Transverse colon (tissue), 4 donors: Measurements from ENCODE around the gene GPAT3. TPM values are rescaled to one million over a fixed set of nuclear protein-coding genes. Genes with fewer than 3 reads are reported as not detected.
A peak's percentile ranks its signal among the peaks of the same experiment; 100 is the strongest.

Source experiments
- DNase-seq: peaks from one replicate; pipeline ENCODE4 v3.0.0-alpha.2; 2019
- H3K27ac ChIP-seq, 4 donors: fragments of 200-600 bp; sonication (generic); 2 replicates each; pipeline ENCODE4 v1.5.1; 2016 to 2018; ENCODE audit warnings: inconsistent platforms in 4 of 4
- H3K27me3 ChIP-seq: fragments of 200-600 bp; sonication (generic); 2 replicates; pipeline ENCODE4 v1.5.1; 2017; ENCODE audit warnings: inconsistent platforms
- H3K36me3 ChIP-seq, 4 donors: fragments of 200-600 bp; sonication (generic); 2 replicates each; pipeline ENCODE4 v1.5.1; 2017 to 2019; ENCODE audit warnings: inconsistent platforms in 4 of 4
- H3K4me1 ChIP-seq, 4 donors: fragments of 200-600 bp; sonication (generic); 2 replicates each; pipeline ENCODE4 v1.5.1; 2017 to 2020; ENCODE audit warnings: inconsistent platforms in 4 of 4
- H3K4me3 ChIP-seq, 4 donors: fragments of 200-600 bp; sonication (generic); 1 replicate in 1 of 4; 2 replicates in 3 of 4; pipeline versions ENCODE4 v1.5.1 to v1.6.1; 2017 to 2019; ENCODE audit warnings: inconsistent platforms in 4 of 4
- H3K9me3 ChIP-seq, 2 donors: fragments of 200-600 bp; sonication (generic); 2 replicates each; pipeline ENCODE4 v1.5.1; 2017 to 2019; ENCODE audit warnings: inconsistent platforms in 2 of 2
- CTCF ChIP-seq, 5 experiments: fragments of 200-600 bp in 3 of 5; fragments of 450-650 bp in 2 of 5; sonication (generic) in 3 of 5; IDR thresholded peaks; 1 replicate in 2 of 5; 2 replicates in 3 of 5; pipeline ENCODE4 v1.5.1; 2016 to 2017; ENCODE audit warnings: antibody characterized with exemption in 5 of 5, inconsistent platforms in 3 of 5, mild to moderate bottlenecking in 2 of 5, moderate library complexity in 1 of 5
- EP300 ChIP-seq: sonication (generic); formaldehyde crosslinking; IDR thresholded peaks from one replicate; pipeline ENCODE4 v1.6.1; 2017; ENCODE audit warnings: antibody characterized with exemption, low read depth
- POLR2A ChIP-seq: fragments of 450-650 bp; IDR thresholded peaks from one replicate; pipeline ENCODE4 v1.6.1; 2016; ENCODE audit warnings: antibody characterized with exemption, mild to moderate bottlenecking, moderate library complexity
- POLR2AphosphoS5 ChIP-seq, 3 donors: sonication (generic); formaldehyde crosslinking; IDR thresholded peaks; one replicate each; pipeline ENCODE4 v1.6.1; 2016; ENCODE audit warnings: antibody characterized with exemption in 3 of 3
- WGBS, 2 donors: methylation state at CpG; one replicate each; pipeline ENCODE4 v1.1.5; 2018; ENCODE audit warnings: low coverage in 1 of 2; 5-methylcytosine and 5-hydroxymethylcytosine counted together
- in situ Hi-C, 4 donors: fragments of 200-750 bp; cut with MboI; loops; one replicate each; pipeline versions ENCODE4 v1.15.0 to v1.15.1; 2017; ENCODE audit warnings: low sequenced_read_pairs in 3 of 4, low pct_ligation_motif_present in 1 of 4, low pct_unique_long_range_greater_than_20kb in 1 of 4
- intact Hi-C: fragments of 100-400 bp; cut with DNase I; formaldehyde crosslinking; loops from one replicate; pipeline ENCODE4 v1.15.1; 2023; ENCODE audit warnings: low total_unique reads
- total RNA-seq, 4 donors: library from RNA; depleted of rRNA; stranded (reverse); fragments of >200 nt; gene quantifications; one replicate each; pipeline ENCODE4 v1.1.0, GENCODE V29; 2016

Gene GPAT3
- total RNA-seq, 4 donors from 2014 or later, result 2.8 to 32.4 (median 22.0) TPM

- H3K36me3 ChIP-seq, result no peaks in the 10 kb centered on the region
- TF ChIP-seq POLR2AphosphoS5 (IDR thresholded peaks at IDR 0.05) (peak; percentile 45 to 78 (median 58)), POLR2A (no peak)
- H3K4me1 ChIP-seq, result peaks cover 8 to 47% (median 24%) of the 10 kb centered on the region in 4 donors
- H3K27ac ChIP-seq, result peak overlapping the region; percentile 61 to 81 (median 74)
- H3K27me3 ChIP-seq, result no peaks in the 10 kb centered on the region
- no peak overlapping the region for H3K4me3 ChIP-seq
- intact Hi-C loops (no loop called here), in situ Hi-C loops (loop anchor here (5.0 to 25.0 kb wide), 4 partner anchors 115 to 882 kb away; partner anchors contain the start of gene PLAC8 (in 1 of the 4))
- 14 to 31% methylated on average over 1 to 6 of the region's 6 CpGs for WGBS, 2 donors
- H3K9me3 ChIP-seq, result no peaks in the 10 kb centered on the region
- peak; percentile 83 for DNase-seq
Observed at GRCh38 chr4:83629945-83630721, 94.2 kb downstream of the GPAT3 start.

- Histone ChIP-seq H3K27me3 (no peaks in the 10 kb centered on the region), H3K4me3 (no peak overlapping the region), H3K27ac (peak overlapping the region; percentile 61 to 81 (median 74)), H3K36me3 (no peaks in the 10 kb centered on the region), H3K4me1 (peaks cover 7 to 38% (median 19%) of the 10 kb centered on the region in 4 donors), H3K9me3 (no peaks in the 10 kb centered on the region)
- TF ChIP-seq POLR2AphosphoS5 (IDR thresholded peaks at IDR 0.05), result peak in 2 of 3 donors; percentile 66 to 73
- no peak for TF ChIP-seq POLR2A
- TF ChIP-seq EP300, result no peak
- no peak for DNase-seq
- in situ Hi-C loops (loop anchor here (5.0 to 25.0 kb wide), 4 partner anchors 116 to 881 kb away; partner anchors contain the start of gene PLAC8 (in 1 of the 4)), intact Hi-C loops (no loop called here)
- 62 to 65% methylated on average over 2 of the region's 2 CpGs for WGBS, 2 donors
Observed at GRCh38 chr4:83631066-83631465, 95.2 kb downstream of the GPAT3 start.

GRCh38 chr4:83636930-83637329 is 101.0 kb downstream of the GPAT3 start:
- no peak overlapping the region for H3K27ac ChIP-seq
- intact Hi-C loops (no loop called here), in situ Hi-C loops (loop anchor here in 3 of 4 donors (10.0 to 25.0 kb wide), 3 partner anchors 122 to 875 kb away; partner anchors contain the start of gene PLAC8 (in 1 of the 3))
- no peaks in the 10 kb centered on the region for H3K36me3 ChIP-seq
- no peak for TF ChIP-seq POLR2AphosphoS5 (IDR thresholded peaks at IDR 0.05)
- TF ChIP-seq CTCF (IDR thresholded peaks at IDR 0.05), result no peak
- TF ChIP-seq POLR2A, result no peak
- no peak for TF ChIP-seq EP300
- H3K4me3 ChIP-seq, result no peak overlapping the region
- no peaks in the 10 kb centered on the region for H3K9me3 ChIP-seq
- WGBS, 2 donors, result 80 to 96% methylated on average over 1 to 8 of the region's 8 CpGs
- H3K27me3 ChIP-seq, result peaks cover 11% of the 10 kb centered on the region
- no peak for DNase-seq
- peaks cover 0 to 8% (median 0%) of the 10 kb centered on the region in 4 donors for H3K4me1 ChIP-seq

GRCh38 chr4:83639849-83640493 is 104.1 kb downstream of the GPAT3 start:
- no peak overlapping the region for H3K27ac ChIP-seq
- no peaks in the 10 kb centered on the region for H3K9me3 ChIP-seq
- H3K4me3 ChIP-seq, result no peak overlapping the region
- WGBS, 2 donors, result 7 to 19% methylated on average over 3 to 5 of the region's 5 CpGs
- peaks cover 16% of the 10 kb centered on the region for H3K27me3 ChIP-seq
- H3K36me3 ChIP-seq, result no peaks in the 10 kb centered on the region
- in situ Hi-C loops, result loop anchor here in 3 of 4 donors (10.0 to 25.0 kb wide), 3 partner anchors 125 to 872 kb away; partner anchors contain the start of gene PLAC8 (in 1 of the 3)
- peaks cover 0 to 8% (median 0%) of the 10 kb centered on the region in 4 donors for H3K4me1 ChIP-seq
- intact Hi-C loops, result loop anchor here (2.0 kb wide), 1 partner anchor 131 kb away; no protein-coding TSS in a partner anchor
- TF ChIP-seq POLR2A, result no peak
- no peak for TF ChIP-seq EP300
- peak; percentile 79 to 89 (median 82) for TF ChIP-seq CTCF (IDR thresholded peaks at IDR 0.05)
- no peak for TF ChIP-seq POLR2AphosphoS5 (IDR thresholded peaks at IDR 0.05)
- DNase-seq, result peak; percentile 53

GRCh38 chr4:83643036-83643435 is 107.1 kb downstream of the GPAT3 start:
- Histone ChIP-seq H3K4me1 (peaks cover 0 to 8% (median 0%) of the 10 kb centered on the region in 4 donors), H3K9me3 (no peaks in the 10 kb centered on the region), H3K27me3 (peaks cover 25% of the 10 kb centered on the region), H3K36me3 (no peaks in the 10 kb centered on the region), H3K4me3 (no peak overlapping the region), H3K27ac (no peak overlapping the region)
- no peak for DNase-seq
- 67 to 85% methylated on average over 4 of the region's 4 CpGs for WGBS, 2 donors
- TF ChIP-seq POLR2AphosphoS5 (IDR thresholded peaks at IDR 0.05) (no peak), CTCF (IDR thresholded peaks at IDR 0.05) (no peak), EP300 (no peak), POLR2A (no peak)
- intact Hi-C loops (no loop called here), in situ Hi-C loops (loop anchor here in 2 of 4 donors (25.0 kb wide), 2 partner anchors 531 to 869 kb away; partner anchors contain the start of gene PLAC8 (in 1 of the 2))
